Activated effector memory CD4-positive, alpha-beta T cell treated with Interleukin-2 at 50 U/mL for 16 hours (primary cell): ENCODE data around the gene IRX4.

Experiments
- DNase-seq: peaks from one replicate; pipeline ENCODE4 v3.0.0-alpha.2; 2020

IRX4 gene

DNA sequence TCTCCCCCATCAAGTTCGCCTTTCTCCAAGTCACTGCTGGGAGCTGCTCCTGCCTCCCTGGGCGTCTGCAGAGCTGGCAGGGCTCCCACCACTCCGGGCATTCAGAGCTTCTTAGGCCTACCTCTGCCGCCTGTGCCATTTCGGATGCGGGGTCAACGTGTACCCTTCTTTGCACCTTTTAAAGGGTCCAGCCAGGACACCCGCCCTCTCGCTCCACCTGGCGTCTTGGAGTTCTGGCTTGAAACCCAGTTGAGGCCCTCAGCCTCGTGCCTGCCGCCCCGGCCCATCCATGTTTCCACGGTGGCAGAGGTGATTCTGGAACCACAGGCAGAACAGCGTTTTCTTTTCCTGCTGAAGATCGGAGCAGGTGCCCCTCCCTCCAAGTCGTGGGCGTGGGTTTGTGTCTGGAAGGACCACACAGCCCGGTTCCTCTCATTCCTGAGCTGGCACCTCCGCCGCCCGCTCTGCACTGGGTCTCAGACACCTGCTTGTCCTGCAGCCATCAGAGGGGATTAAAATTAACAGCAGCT lies 48.6 kb downstream of the IRX4 start:
- no peak for DNase-seq

DNA sequence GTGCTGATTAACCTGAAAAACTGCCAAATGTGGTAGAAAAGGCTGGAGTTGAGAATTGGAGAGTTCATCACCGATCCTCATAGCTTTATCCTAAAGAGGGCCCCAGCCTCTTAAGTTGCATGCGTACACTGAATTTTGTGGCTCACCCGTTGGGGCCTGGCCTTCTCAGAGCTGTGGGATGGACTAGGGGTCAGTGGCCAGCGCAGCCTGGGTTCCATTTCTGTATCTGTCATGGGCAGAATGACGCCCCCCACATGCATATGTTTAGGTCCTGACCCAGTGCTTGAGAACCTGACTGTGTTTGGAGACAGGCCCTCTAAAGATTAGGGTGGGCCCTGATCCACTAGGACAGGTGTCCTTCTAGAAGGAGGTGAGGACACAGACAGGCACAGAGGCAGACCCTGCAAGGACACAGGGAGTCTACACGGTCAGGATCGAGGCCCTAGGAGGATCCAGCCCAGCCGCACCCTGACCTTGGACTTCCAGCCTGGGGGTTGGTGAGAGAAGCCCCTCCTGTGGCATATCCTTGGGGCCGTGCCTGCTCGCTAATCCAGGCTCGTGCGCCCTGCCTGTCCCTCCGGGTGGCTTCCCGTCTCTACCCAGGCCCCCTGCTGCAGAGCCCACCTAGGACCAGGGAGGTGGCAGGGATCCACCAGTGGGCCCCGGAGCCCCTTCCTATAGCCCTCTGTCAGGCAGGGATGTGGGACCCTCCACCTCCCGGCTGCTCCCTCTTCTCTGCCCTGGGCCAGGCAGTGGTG lies 49.3 kb downstream of the IRX4 start:
- no peak for DNase-seq

DNA sequence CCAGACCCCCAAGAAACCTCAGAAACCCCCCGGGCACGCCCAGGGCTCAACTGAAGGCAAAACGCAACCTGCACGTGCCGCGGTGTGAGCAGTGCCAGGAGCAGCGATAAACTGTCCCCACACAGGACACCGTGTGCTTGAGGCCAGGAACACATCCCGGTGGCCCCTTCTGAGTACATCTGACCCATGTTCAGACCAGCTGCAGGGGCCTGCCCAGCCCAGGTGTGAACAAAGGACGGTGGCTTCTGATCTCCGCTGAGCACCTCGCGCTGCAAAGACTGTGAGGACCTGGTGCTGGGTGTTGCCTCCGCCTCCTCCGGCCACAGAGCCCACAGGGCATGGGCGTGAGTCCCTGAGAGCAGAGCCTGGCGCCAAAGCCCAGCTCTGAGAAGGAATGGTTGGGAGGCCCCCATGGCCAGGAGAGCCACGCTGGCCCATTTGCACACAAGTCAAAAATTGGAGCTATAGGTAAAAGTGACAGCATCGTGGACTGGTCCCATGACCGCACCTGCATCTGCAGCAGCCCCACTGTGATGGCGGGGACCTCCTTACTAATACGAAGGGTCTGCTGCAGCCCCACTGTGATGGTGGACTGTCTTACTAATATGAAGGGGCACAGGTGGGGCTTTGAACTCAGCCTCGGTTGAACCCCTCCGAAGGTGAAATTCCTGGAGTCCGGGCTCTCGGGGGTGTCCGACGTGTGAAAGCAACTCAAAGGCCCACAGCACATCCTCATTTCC lies 50.0 kb downstream of the IRX4 start:
- no peak for DNase-seq

GRCh38 chr5:1831677-1832313 lies 50.9 kb downstream of the IRX4 start:
- DNase-seq: no peak

DNA sequence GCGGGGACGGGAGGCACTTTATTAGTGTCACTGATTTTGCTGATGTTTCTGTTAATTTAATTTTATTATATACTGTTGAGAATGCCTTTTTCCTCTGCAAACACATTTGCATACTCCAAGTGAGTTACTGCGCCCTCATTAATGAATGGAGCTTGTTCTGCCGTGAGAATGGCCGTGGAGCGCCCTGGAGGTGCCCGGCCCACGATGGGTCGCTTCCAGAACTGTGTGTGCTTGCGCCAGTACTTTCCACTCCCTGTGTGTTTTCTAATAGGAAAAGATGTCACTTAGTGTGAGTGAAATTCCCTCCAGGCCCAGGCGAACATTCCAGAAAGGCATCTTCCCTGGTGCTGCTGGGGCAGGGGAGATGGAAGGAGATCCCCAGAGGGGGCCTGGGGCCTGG lies 51.5 kb downstream of the IRX4 start:
- DNase-seq: no peak

DNA sequence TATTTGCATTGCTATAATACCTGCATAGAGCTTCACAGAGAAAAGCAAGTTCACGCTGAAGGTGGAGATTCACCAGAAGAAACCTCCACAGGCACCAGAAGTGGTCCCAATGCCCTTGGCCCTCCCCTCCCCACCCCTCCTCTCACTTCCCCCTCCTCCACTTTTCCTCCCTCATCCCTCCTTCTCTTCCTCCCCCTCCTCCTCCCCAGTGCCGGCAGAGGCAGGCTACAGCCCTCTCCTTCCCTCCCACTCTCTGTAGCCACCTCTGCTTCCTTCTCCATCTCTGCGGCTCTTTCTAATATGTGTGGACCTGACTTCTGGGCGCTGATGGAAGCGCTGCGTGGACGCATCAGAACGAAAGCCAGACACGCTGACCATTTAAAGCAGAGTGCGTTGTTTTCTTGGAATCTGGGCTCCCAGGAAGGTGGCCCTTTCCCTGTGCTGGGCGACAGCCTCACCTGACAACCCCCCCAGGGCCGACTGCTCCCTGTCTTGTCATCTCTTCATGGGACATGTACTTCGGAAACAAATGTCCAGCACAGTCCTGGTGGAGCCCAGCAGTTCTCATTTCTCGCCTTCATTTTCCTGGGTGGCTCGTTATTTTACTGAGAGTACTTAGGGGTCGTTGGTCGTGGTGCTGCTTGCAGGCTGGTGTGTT lies 52.0 kb downstream of the IRX4 start:
- no peak for DNase-seq

DNA sequence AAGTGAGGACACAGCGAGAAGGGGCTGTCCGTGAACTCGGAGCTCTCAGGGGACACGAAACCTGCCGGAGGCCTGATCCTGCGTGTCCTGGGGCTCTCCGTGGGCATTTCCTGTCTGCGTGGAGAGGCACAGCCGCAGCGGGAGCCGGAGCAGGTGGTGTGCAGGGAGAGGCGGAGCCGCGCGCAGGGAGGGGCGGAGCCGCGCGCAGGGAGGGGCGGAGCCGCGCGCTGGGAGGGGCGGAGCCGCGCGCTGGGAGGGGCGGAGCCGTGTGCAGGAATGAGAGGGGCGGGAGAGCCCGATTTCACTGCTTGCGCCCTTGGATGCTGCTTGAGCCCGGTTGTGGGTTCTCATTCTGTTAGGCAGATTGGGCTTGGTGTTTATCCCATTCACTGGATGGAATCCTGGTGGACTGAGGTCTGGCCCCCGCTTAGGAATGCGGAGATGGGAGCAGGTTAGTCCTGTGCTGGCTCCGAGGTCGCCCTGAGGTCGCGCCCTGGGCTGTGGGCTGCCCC lies 54.8 kb downstream of the IRX4 start:
- no peak for DNase-seq
